GM21360 (cell line): Measurements from ENCODE around the gene LSM14A.
"Not testable (repeated sequence)": the region's sequence is repeated elsewhere in the genome, so short reads cannot be mapped to it uniquely, and the experiment has no call there.

Experiments
- ATAC-seq: cut with Tn5 transposase; IDR thresholded peaks from one replicate; pipeline ENCODE4 v1.9.1; 2021; ENCODE audit warnings: mild to moderate bottlenecking, moderate library complexity; ENCODE audit not compliant: unreplicated experiment

LSM14A gene

DNA sequence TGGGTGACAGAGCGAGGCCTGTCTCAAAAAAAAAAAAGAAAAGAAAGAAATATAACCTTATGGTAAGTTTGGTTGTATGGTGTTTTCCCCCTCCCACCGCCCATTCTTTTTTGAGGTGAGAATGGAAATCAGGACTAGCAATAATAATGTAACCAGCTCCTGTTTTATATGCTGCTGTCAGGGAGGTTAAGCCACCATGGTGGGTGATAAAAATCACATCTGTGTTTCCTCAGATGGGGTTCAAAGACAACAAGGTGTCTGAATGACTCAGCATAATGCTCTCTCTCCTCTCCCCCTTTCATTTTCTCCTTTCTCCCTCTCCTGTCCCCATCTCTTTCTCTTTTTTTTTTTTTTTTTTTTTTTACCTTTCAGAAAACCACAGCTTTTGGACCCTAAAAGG lies 53.7 kb downstream of the LSM14A start:
- ATAC-seq, result no peak

DNA sequence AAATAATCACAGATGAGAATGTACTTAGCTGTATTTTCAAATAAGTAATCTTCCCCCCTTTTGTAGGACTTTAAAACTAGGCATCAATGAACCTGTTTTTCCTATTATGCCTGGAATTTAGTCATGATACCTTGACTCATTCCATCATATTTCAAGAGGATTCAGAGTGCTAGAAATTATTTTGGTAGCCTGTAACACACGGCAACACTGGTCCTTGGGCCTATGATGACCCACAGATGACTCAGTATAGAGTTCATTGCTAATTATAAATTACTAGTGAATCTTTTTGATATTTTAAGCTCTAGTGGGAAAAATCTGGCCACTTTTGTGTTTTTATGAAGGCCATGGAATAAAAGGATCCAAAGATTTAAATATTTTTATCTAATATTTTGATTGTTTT lies 56.0 kb downstream of the LSM14A start:
- no peak for ATAC-seq

DNA sequence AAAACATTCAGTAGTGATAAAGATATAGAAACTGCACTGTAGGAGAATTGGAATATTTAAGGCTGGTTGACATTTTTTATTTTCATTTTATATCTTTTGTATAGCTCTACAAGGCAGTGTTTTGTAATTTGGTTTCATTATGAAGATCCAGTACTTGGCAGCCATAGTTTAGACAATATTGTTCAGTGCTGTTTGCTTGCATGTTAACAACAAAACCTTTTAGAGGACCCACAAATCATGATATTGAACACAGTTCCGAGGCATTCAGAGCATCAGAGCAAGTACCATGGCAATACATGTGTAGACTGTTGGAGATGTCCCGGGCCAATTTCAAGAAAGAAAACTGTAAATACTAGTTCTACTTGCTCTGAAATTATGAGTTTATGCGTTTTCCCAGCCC lies 56.5 kb downstream of the LSM14A start:
- ATAC-seq, result no peak

DNA sequence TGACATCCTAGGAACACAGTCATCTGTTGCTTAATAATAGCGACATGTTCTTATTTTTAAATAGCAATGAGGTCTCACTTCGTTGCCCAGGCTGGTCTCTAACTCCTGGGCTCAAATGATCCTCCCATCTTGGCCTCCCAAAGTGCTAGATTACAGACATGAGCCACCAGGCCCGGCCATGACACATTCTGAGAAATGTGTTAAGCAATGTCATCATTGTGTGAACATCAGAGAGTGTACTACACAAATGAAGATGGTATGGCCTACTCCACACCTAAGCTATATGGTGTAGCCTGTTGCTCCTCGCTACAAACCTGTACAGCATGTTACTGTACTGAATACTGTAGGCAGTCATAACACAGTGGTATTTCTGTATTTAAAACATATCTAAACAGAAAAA lies 57.4 kb downstream of the LSM14A start:
- ATAC-seq, result no peak

DNA sequence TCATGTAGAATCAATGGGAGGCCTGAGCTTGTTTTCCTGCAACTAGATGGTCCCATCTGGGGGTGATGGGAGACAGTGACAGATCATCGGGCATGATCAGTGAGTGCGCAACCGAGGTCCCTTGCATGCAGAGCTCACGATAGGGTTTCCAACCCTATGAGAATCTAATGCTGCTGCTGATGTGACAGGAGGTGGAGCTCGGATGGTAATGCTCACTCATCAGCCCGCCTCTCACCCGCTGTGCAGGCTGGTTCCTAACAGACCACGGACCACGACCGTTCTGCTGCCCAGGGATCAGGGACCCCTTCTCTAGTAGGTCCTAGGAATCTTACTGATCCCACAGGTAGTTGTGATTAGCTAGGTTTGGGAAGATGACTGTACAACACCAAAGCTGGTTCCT lies 58.5 kb downstream of the LSM14A start:
- ATAC-seq, result no peak

DNA sequence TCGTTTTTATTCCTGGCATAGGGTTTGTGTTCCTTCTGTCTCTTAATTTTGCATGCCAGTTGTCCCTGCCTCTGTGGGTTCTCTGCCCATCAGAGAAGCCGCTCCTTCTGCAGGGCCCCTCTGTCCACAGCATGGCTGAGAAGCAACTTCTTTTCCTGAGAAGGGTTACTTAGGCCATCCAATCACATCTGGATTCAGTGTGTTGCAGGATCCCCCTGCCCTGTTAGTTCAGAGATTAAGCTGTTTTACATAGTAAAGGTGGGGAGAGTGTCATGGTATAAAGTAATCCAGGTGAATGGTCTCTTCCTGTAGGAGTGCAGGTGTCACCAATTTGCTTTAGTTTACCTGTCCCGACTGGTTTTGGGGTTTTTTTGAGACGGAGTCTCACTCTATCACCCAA lies 59.1 kb downstream of the LSM14A start:
- ATAC-seq, result no peak

DNA sequence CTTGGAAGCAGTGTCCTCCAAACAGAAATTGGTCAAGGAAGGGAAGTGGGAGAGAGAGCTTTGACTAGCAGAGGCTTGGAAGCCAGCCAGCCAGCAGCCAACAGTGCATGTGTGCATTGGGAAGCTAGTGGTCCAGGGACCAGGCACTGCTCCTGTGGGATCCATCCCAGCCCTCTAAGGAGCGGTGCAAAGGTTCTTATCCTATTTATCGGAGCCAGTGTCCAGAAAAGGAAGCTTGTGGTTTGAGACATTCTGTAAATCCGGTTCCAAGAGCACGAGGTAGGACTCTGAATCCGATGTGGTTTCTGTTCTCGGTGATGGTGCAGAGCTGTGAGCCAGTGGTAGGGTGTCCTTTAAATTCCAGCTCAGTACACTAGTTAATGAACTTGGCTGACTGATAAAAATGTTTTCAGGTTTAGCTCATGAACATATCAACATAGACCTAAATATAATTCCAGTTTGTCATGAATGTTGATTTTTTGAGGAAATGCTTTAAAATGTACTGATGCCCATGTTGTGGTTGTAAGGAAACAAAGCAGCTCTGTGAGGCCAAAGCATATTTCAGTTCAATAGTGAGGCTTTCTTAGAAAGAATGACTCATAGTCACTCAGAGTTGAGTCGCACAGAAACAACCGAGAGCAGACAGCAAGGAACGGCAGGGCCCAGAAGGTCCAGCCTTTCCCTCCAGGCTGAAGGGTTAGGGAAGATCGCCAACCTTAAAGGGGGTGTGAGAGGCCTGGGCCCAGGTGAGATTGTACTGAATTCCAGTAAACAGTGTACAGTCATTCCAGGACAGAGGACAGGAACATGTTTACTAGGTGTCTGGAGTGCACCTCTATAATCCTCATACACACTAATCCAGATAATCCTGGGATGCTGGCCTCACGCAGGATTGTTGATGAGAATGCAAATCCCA lies 60.5 kb downstream of the LSM14A start:
- no peak for ATAC-seq

DNA sequence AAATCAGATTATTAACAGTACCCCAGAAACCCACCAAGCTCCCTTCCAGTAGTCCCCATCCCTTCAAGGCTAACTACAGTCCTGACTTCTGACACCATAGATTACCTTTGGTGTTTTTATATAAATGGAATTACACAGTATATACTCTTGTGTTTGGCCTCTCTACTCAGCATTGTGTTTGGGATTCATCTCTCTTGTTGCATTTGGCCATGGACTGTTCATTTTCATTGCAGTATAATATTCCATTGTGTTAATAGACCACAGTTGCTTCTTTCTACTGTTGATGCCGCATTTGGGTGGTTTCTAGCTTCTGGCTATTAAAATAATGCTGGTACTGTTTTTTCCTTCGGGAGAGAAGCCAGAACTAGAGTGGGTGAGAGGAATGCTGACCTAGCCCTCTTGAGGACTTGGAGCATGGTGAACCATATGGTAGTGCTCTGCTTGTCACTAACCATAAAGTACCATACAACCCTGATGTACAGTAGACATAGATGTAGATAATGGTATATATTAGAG lies 63.2 kb downstream of the LSM14A start:
- ATAC-seq, result no peak

DNA sequence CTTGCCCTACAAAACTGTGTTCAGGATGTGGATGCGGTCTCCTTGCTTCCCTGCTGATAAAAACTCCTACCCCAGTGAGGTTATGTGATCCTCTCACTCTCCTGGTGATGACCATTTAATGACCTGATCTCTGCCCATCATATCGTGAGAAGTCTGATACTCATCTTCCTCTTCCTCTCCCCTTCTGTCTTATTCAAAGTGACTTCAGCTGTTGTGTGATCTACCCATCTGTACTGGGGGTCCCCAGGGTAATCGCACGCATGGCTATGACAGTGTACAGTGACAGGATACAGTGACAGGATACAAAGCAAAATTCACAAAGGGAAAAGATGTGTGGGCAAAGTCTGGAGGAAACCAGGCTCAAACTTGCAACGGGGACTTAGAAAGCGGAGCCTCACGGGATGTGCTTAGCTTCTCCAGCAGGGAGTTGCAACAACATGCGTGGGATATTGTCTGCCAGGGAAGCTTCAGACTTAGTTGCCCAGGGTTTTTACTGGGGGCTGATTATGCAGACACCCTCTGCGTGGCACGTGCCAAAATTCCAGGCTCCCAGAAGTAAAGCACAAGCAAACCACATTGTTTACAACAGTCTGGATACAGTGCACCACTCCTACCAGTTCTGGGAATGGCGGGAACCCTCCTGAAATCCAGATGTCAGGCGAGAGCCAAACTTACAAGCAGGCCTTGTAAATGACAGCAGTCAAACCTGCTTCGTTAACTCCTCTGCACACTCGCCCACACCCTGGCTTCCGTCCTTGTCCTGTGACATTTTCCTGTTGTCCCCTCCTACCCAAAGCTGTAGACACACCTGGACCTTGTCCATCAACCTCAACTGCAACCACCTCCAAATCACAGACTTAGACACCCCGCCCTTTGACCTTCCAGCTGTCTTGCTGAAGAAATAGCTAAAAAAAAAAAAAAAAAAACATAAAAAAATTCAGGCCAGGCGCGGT lies 64.0 kb downstream of the LSM14A start:
- no peak for ATAC-seq

DNA sequence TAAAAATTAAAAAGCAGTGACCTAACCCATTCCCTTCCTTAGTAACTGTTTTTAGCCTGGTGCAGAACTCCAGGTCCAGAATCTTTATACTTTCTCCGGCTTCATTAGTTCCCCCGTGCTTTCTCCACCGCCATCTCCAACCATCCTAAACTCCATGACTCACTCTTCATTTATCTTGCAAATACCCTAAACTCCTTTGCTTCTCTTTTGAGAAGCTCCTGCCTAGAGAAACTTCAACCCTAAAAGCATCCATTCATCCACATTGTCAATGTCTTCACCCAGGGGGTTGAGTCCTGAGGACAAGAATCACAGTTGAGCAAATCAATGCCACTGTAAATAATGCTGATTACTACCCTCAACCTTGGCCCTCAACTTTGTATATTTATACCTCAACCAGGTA lies 65.0 kb downstream of the LSM14A start:
- ATAC-seq, result no peak

DNA sequence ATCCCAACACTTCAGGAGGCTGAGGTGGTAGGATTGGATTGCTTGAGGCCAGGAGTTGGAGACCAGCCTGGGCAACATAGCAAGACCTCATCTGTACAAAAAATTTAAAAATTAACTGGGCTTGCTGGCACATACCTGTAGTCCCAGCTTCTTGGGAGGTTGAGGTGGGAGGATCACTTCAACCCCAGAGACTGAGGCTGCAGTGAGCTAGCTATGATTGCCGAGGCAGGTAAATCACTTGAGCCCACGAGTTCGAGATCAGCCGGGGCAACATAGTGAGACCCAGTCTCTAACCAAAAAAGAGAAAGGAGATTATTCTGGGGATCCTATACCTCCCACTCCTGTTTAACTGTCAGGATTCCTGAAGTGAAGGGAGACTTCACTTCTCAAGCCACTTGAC lies 65.6 kb downstream of the LSM14A start:
- no peak for ATAC-seq

DNA sequence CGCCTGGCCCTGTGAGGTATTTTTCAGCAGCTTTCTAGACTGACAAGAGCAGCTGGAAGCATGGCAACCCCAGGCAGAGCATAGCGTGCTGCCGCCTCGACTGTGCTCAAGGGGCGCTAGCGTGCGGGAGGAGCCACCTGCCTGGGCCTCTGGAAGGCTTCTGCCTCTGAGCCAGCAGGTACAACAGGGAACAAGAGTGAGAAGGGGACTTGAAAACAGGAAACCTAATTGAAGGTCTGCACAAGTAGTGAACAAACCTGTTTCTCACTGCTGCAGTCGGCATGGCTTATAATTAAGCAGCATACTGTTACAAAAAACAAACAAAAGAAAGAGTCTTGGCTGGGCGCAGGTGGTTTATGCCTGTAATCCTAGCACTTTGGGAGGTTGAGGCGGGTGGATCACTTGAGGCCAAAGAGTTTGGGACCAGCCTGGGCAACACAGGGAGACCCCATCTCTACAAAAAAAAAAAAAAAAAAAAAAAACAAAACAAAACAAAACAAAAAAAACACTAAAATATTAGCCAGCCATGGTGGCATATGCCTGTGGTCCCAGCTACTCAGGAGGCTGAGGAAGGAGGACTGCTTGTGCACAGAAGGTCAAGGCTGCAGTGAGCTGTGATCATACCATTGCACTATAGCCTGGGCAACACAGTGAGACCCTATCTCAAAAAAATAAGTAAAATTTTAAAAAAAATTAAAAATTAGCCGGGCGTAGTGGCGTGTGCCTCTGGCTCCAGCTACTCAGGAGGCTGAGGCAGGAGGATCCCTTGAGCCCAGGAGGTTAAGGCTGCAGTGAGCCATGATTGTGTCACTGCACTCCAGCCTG lies 69.4 kb downstream of the LSM14A start:
- no peak for ATAC-seq

DNA sequence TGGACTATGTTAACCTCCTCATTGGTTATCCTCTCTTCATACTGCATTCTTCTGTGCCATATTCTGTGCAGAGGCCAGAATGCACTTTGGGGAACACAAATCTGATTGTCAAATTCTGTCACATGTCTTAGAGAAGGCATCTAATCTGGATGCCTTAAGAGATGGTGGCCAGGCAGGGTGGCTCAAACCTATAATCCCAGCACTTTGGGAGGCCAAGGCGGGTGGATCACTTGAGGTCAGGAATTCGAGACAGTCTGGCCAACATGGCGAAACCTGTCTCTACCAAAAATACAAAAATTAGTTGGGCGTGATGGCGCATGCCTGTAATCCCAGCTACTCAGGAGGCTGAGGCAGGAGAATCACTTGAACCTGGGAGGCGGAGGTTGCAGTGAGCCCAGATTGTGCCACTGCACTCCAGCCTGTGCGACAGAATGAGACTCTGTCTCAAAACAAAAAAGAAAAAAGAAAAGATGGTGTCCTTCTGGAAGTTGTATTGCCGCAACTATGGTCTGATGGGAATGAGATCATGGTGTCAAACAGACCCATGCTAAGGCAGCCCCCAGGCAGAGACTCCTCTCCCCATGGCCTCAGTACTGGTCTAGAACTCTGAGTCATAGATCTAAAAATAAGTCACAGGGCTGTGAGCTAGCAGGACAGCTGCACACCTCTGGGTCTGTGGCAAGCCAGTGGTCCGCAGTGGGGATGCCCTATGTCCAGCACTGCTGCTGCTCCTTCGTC lies 71.0 kb downstream of the LSM14A start:
- not testable (repeated sequence) for ATAC-seq

DNA sequence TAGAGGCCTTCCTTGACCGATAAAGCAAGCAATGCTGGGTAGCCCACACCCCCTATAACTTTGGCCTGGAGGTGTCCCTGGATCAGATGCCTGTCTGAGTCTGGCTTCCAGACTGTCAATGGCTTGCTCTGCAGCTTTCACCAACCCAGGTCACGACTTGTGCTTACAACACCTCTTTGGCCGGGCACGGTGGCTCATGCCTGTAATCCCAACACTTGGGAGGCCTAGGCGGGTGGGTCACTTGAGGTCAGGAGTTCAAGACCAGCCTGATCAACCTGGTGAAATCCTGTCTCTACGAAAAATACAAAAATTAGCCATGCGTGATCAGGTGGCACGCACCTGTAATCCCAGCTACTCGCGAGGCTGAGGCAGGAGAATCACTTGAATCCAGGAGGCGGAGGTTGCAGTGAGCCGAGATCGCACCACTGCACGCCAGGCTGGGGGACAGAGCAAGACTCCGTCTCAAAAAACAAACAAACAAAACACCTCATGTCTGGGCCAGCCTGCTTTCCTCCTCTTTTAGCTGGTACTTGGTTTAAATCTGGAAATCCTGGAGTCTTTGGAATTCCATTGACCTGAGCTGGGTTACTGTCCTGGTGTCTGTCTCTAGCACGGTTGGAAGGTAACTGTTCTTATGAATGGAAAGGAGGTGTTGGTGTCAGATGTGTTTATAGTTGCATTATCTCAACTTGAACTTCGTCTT lies 71.7 kb downstream of the LSM14A start:
- ATAC-seq, result no peak

DNA sequence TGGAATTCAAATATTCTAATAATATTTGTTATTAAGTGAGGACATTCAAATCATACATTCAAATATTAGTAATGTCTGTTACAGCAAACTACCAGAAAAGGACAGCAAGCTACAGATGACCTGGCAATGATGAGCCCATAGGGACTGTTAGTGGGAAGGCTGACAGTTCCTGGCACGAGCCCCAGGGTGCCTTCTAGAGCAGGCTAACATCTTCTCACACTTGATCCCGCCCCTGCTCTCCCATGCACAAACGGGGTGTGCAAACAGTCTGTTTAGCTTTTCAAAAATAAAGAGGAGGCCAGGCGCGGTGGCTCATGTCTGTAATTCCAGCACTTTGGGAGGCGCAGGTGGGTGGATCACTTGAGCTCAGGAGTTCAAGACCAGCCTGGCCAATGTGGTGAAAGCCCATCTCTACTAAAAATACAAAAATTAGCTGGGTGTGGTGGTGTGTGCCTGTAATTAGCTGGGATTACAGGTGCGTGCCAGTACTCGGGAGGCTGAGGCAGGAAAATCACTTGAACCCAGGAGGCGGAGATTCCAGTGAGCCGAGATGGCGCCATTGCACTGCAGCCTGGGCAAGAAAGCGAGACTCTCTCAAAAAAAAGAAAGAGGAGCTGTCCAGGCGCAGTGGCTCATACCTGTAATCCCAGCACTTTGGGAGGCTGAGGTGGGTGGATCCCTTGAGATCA lies 72.5 kb downstream of the LSM14A start:
- ATAC-seq, result no peak

DNA sequence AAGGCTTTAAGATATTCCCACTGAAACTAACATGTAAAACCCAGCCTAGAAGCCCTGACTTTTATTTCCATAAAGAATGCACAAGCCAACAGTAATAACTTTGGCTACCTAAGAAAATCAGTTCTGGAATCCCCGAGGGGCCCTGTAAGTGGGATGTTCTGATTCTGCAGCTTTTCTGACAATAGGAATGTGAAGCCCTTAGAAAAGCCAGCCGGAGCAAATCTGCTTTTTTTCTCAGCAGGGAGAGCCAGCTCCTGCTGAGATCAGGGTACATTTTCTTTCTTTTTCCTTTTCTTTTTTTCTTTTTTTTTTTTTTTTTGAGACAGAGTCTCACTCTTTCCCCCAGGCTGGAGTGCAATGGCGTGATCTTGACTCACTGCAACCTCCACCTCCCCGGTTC lies 74.0 kb downstream of the LSM14A start:
- ATAC-seq, result no peak

DNA sequence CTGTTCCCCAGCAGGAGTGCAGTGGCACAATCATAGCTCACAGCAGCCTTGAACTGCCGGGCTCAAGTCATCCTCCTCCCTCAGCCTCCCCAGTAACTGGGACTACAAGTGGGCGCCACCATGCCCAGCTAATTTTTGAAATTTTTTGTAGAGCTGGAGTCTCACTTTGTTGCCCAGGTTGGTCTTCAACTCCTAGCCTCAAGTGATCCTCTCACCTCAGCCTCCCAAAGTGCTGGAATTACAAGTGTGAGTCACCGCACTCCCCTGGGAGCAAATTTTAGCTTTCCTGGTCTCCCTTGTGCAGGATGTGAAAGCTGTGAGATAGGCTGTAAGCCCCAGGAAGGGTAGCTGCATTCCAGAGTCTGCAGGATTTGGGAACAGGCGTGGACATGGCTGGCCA lies 76.6 kb downstream of the LSM14A start:
- ATAC-seq, result no peak

DNA sequence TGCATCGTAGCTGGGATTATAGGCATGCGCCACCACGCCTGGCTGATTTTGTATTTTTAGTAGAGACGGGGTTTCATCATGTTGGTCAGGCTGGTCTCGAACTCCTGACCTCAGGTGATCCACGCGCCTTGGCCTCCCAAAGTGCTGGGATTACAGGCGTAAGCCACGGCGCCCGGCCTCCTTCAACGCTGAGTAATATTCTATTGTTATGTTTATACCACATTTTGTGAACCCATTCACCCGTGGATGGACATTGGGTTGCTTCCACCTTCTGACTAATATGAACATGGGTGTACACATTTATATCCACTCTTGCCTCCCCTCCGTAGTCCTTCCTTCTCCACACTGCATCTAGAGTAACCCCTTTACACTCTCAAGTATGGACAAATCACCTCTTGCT lies 80.9 kb downstream of the LSM14A start:
- not testable (repeated sequence) for ATAC-seq

DNA sequence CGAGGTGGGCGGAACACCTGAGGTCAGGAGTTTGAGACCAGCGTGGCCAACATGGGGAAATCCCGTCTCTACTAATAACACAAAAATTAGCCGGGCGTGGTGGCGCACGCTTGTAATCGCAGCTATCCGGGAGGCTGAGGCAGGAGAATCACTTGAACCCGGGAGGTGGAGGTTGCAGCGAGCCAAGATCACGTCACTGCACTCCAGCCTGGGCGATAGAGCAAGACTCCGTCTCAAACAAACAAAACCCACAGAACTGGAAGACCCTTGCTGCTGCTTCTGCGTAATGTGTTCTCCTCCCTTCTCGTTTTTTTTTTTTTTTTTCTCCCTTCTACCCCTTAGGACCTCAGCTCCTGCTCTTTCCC lies 81.4 kb downstream of the LSM14A start:
- ATAC-seq, result not testable (repeated sequence)
